Activated B cell treated with CpG ODN at 0.5 μM for 24 hours (primary cell): ENCODE measurements around the gene AUTS2. TPM values are rescaled to one million over a fixed set of nuclear protein-coding genes. Genes with fewer than 3 reads are reported as not detected.

Experiments
- ATAC-seq: fragments of 200-7000 bp; cut with Tn5 transposase; one replicate; pipeline ENCODE4 v1.10.0; 2021; ENCODE audit warnings: low read depth, mild to moderate bottlenecking, moderate library complexity
- CTCF ChIA-PET: fragments of 350-600 bp; sonication (Branson Sonifier 250); formaldehyde crosslinking; loops from one replicate; lab custom pipeline; 2021; ENCODE audit warnings: antibody characterized with exemption; lab: Charles Lee
- POLR2A ChIA-PET: fragments of 350-600 bp; sonication (Branson Sonifier 250); formaldehyde crosslinking; loops from one replicate; lab custom pipeline; 2021; ENCODE audit warnings: antibody characterized with exemption; lab: Charles Lee
- DNase-seq: peaks from one replicate; pipeline ENCODE4 v3.0.0; 2022
- H3K27ac Mint-ChIP-seq: one replicate; pipeline ENCODE4 v1.8.0; 2020; ENCODE audit warnings: mixed read lengths
- H3K27me3 Mint-ChIP-seq: one replicate; pipeline ENCODE4 v1.8.0; 2021; ENCODE audit warnings: mixed read lengths
- H3K36me3 Mint-ChIP-seq: one replicate; pipeline ENCODE4 v1.8.0; 2021; ENCODE audit warnings: low read depth, mixed read lengths
- H3K4me1 Mint-ChIP-seq: one replicate; pipeline ENCODE4 v1.8.0; 2021; ENCODE audit warnings: mixed read lengths
- H3K4me3 Mint-ChIP-seq: one replicate; pipeline ENCODE4 v1.8.0; 2020; ENCODE audit warnings: mild to moderate bottlenecking, mixed read lengths
- H3K9me3 Mint-ChIP-seq: one replicate; pipeline ENCODE4 v1.8.0; 2020; ENCODE audit warnings: mixed read lengths
- CTCF ChIP-seq: fragments of 200-600 bp; IDR thresholded peaks from one replicate; pipeline ENCODE4 v1.8.0; 2022; ENCODE audit warnings: antibody characterized with exemption, mild to moderate bottlenecking
- intact Hi-C: fragments of 100-400 bp; cut with micrococcal nuclease; formaldehyde crosslinking; loops from one replicate; pipeline ENCODE4 v1.15.1; 2024
- total RNA-seq: library from RNA; stranded (reverse); gene quantifications from 2 replicates; pipeline ENCODE4 v1.2.3, GENCODE V29; 2022

AUTS2 gene
- total RNA-seq, 1 donor from 2014 or later: 15.9 TPM

DNA sequence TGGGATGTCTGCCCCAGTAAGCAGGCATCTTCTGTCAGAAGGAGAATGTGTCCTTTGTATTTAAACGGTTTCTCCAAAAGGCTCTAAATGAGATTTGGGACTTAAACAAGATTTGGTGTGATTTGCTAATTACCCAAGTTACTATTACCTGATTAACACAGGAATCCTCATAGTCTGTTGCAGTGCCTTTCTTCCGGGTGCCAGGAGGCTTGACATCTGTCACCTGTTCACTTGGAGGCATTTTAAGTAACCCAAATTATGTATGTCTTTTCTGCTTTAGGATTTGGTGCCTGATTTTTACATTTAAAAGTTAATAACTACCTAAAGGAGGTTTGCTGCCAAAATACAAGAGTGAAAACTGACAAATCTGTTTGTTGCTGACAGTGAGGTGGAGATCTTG, 945.7 kb downstream of the AUTS2 start:
- peaks cover 17% of the 10 kb centered on the region for H3K4me1 Mint-ChIP-seq
- CTCF ChIA-PET: no interaction called here
- DNase-seq (no peak), ATAC-seq (no peak)
- no peaks in the 10 kb centered on the region for H3K27me3 Mint-ChIP-seq
- no peak for TF ChIP-seq CTCF
- no peaks in the 10 kb centered on the region for H3K9me3 Mint-ChIP-seq
- POLR2A ChIA-PET: no interaction called here
- no peaks in the 10 kb centered on the region for H3K36me3 Mint-ChIP-seq
- H3K27ac Mint-ChIP-seq: no peak overlapping the region
- H3K4me3 Mint-ChIP-seq: no peak overlapping the region
- intact Hi-C loops: no loop called here

DNA sequence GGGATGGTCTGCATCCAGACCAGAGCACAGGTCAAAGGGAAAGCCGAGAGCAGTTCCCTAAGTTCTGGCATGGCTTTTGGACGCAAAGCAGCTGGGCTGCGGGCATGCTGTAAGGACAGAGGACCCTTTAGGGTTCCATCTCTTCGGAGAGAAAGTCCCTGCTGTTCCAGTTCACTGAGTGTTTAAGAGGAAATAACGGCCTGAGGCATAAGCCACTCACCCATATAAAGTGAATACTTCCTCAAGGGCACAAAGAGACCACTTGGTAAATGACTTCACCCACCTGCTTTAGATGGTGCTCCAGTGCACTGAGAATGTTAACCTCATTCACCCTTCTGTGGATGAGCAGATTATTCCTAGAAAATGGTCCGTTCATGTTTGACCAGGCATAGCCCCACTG, 946.9 kb downstream of the AUTS2 start:
- no peaks in the 10 kb centered on the region for H3K36me3 Mint-ChIP-seq
- peaks cover 17% of the 10 kb centered on the region for H3K4me1 Mint-ChIP-seq
- H3K4me3 Mint-ChIP-seq: no peak overlapping the region
- no peak overlapping the region for H3K27ac Mint-ChIP-seq
- H3K27me3 Mint-ChIP-seq: no peaks in the 10 kb centered on the region
- intact Hi-C loops: no loop called here
- DNase-seq (no peak), ATAC-seq (peak; percentile 40)
- POLR2A ChIA-PET: no interaction called here
- no peak for TF ChIP-seq CTCF
- H3K9me3 Mint-ChIP-seq: no peaks in the 10 kb centered on the region
- CTCF ChIA-PET: no interaction called here

GRCh38 chr7:70552141-70552540, 953.9 kb downstream of the AUTS2 start:
- no peak for DNase-seq
- Mint-ChIP-seq H3K27ac (no peak overlapping the region), H3K9me3 (no peaks in the 10 kb centered on the region), H3K27me3 (no peaks in the 10 kb centered on the region), H3K4me3 (no peak overlapping the region), H3K36me3 (peaks cover 4% of the 10 kb centered on the region), H3K4me1 (no peaks in the 10 kb centered on the region)
- ATAC-seq: no peak
- ChIA-PET POLR2A (no interaction called here), CTCF (no interaction called here)
- intact Hi-C loops: no loop called here
- TF ChIP-seq CTCF: no peak

DNA sequence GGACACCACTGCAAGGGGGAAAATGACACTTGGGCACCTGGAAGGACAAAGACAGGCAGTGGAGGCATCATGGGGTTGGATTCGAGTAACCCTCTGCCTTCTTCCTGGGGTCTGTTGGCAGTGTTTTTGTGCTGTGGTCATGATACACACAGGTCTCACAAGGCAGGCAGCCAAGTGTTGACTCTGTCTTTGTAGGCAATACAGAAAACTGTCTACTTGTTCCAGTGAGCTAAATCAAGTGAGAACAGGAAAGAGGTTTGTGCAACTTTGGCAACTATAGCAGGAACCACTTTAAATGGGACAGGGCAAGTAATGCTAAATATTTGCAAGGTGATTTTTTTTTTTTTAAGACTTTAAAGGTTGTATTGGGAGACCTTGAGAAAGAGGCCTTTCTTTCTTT, 955.1 kb downstream of the AUTS2 start:
- ATAC-seq: no peak
- Mint-ChIP-seq H3K4me1 (no peaks in the 10 kb centered on the region), H3K27me3 (no peaks in the 10 kb centered on the region), H3K4me3 (no peak overlapping the region), H3K36me3 (peaks cover 9% of the 10 kb centered on the region), H3K9me3 (peaks cover 2% of the 10 kb centered on the region), H3K27ac (no peak overlapping the region)
- DNase-seq: no peak
- no peak for TF ChIP-seq CTCF
- CTCF ChIA-PET: no interaction called here
- intact Hi-C loops: no loop called here
- POLR2A ChIA-PET: no interaction called here

GRCh38 chr7:70554646-70555045, 956.4 kb downstream of the AUTS2 start:
- intact Hi-C loops: no loop called here
- Mint-ChIP-seq H3K27ac (no peak overlapping the region), H3K9me3 (peaks cover 5% of the 10 kb centered on the region), H3K4me3 (no peak overlapping the region), H3K36me3 (peaks cover 17% of the 10 kb centered on the region), H3K4me1 (no peaks in the 10 kb centered on the region), H3K27me3 (no peaks in the 10 kb centered on the region)
- no peak for ATAC-seq
- no peak for TF ChIP-seq CTCF
- ChIA-PET POLR2A (no interaction called here), CTCF (no interaction called here)
- no peak for DNase-seq
